Body of pancreas (tissue), 4 donors: ENCODE measurements around the gene KRTAP17-1.

ENCODE experiments used
- CTCF ChIP-seq, 7 experiments: fragments of 450-650 bp in 4 of 7; fragments of 200-600 bp in 3 of 7; sonication (generic) in 3 of 7; IDR thresholded peaks; one replicate each; pipeline ENCODE4 v1.5.1; 2016 to 2019; ENCODE audit warnings: antibody characterized with exemption in 7 of 7
- POLR2A ChIP-seq, 3 donors: fragments of 450-650 bp; IDR thresholded peaks; one replicate each; pipeline ENCODE4 v1.6.1; 2016; ENCODE audit warnings: antibody characterized with exemption in 3 of 3, mild to moderate bottlenecking in 2 of 3

- TF ChIP-seq CTCF (IDR thresholded peaks at IDR 0.05) (no peak), POLR2A (IDR thresholded peaks at IDR 0.05) (no peak)
Observed at GRCh38 chr17:41315204-41315794, at the start of gene KRTAP17-1.
